Stimulated activated CD4-positive, alpha-beta T cell treated with anti-CD3 and anti-CD28 coated beads, Interleukin-12 subunit alpha, Interleukin-12 subunit beta, amount 100 ng/mL, for 24 hours (primary cell): ENCODE data around the gene TTC5.
"Not testable (repeated sequence)": the region's sequence is repeated elsewhere in the genome, so short reads cannot be mapped to it uniquely, and the experiment has no call there.

Source experiments
- DNase-seq, 2 experiments: peaks; one replicate each; pipeline ENCODE4 v3.0.0-alpha.2; 2020; ENCODE audit warnings: low read depth in 2 of 2

The TTC5 gene

GRCh38 chr14:20305265-20306078 is at the start of gene TTC5:
TSS of gene TTC5 (minus strand) at chr14:20305951. CDS start at chr14:20305937, 14 bp downstream.
- DNase-seq: peak; percentile 77 to 84

- no peak for DNase-seq
Measured at GRCh38 chr14:20350860-20351259, 45.1 kb upstream of the TTC5 start.

GRCh38 chr14:20350282-20350681 is 44.5 kb upstream of the TTC5 start:
- no peak for DNase-seq

- DNase-seq: no peak
Measured at GRCh38 chr14:20347747-20348146, 42.0 kb upstream of the TTC5 start.

- DNase-seq: no peak
Measured at GRCh38 chr14:20346713-20347112, 41.0 kb upstream of the TTC5 start.

- DNase-seq: no peak
Measured at GRCh38 chr14:20345366-20345765, 39.6 kb upstream of the TTC5 start.

- no peak for DNase-seq
Measured at GRCh38 chr14:20343862-20344220, 38.1 kb upstream of the TTC5 start.

- peak; percentile 91 to 94 for DNase-seq
Measured at GRCh38 chr14:20343092-20343861, 37.5 kb upstream of the TTC5 start, which contains the start of gene PARP2. TSS of gene PARP2 (plus strand) at chr14:20343635. CDS start at chr14:20343642, 7 bp downstream.

- no peak for DNase-seq
Measured at GRCh38 chr14:20341646-20342045, 35.9 kb upstream of the TTC5 start.

- DNase-seq: not testable (repeated sequence)
Measured at GRCh38 chr14:20341032-20341431, 35.3 kb upstream of the TTC5 start.

GRCh38 chr14:20334017-20334416 is 28.3 kb upstream of the TTC5 start:
- DNase-seq: no peak

- DNase-seq: no peak
Measured at GRCh38 chr14:20333494-20333841, 27.7 kb upstream of the TTC5 start.

GRCh38 chr14:20332788-20333493 is 27.2 kb upstream of the TTC5 start, which contains the start of gene CCNB1IP1:
TSS of gene CCNB1IP1 (minus strand) at chr14:20333279. CDS start at chr14:20316523, 16,756 bp downstream.
- DNase-seq: peak; percentile 14 to 27

- no peak for DNase-seq
Measured at GRCh38 chr14:20332431-20332787, 26.7 kb upstream of the TTC5 start.

GRCh38 chr14:20331053-20331613 is 25.4 kb upstream of the TTC5 start:
- DNase-seq: no peak

GRCh38 chr14:20329355-20329754 is 23.6 kb upstream of the TTC5 start:
- no peak for DNase-seq

GRCh38 chr14:20328705-20329104 is 23.0 kb upstream of the TTC5 start:
- DNase-seq: no peak

- no peak for DNase-seq
Measured at GRCh38 chr14:20327005-20327869, 21.5 kb upstream of the TTC5 start.

- no peak for DNase-seq
Measured at GRCh38 chr14:20317720-20318119, 12.0 kb upstream of the TTC5 start.

GRCh38 chr14:20314026-20314425 is 8.3 kb upstream of the TTC5 start:
- no peak for DNase-seq

- no peak for DNase-seq
Measured at GRCh38 chr14:20306079-20306423, 300 bp upstream of the TTC5 start.
